GM23338 (cell line): ENCODE measurements around the gene DPF3. TPM values are rescaled to one million over a fixed set of nuclear protein-coding genes. Genes with fewer than 3 reads are reported as not detected.

Experiments
- ATAC-seq: fragments of 200-7000 bp; cut with Tn5 transposase; 3 replicates; pipeline ENCODE4 v1.9.1; 2020
- DNase-seq: peaks from one replicate; pipeline ENCODE4 v3.0.0-alpha.2; 2015; ENCODE audit warnings: low spot score
- H2AFZ ChIP-seq: fragments of 200-600 bp; sonication (generic); 2 replicates; pipeline ENCODE4 v1.8.0; 2016; ENCODE audit warnings: antibody characterized with exemption, mild to moderate bottlenecking, moderate library complexity
- H3F3A ChIP-seq: fragments of 200-600 bp; sonication (generic); replicated peaks from 2 replicates; pipeline ENCODE4 v1.8.0; 2017; ENCODE audit warnings: antibody characterized with exemption, mixed run types, low read depth
- H3K27ac ChIP-seq: fragments of 200-600 bp; sonication (generic); 2 replicates; pipeline ENCODE4 v1.6.1; 2016; ENCODE audit warnings: low read depth
- H3K27me3 ChIP-seq: fragments of 200-600 bp; sonication (generic); 2 replicates; pipeline ENCODE4 v1.8.0; 2016; ENCODE audit warnings: mild to moderate bottlenecking, mixed run types, moderate library complexity; ENCODE audit not compliant: insufficient read depth
- H3K36me3 ChIP-seq: fragments of 200-600 bp; sonication (generic); 2 replicates; pipeline ENCODE4 v1.8.0; 2016; ENCODE audit warnings: mild to moderate bottlenecking; ENCODE audit not compliant: insufficient read depth
- H3K4me1 ChIP-seq: fragments of 200-600 bp; sonication (generic); 2 replicates; pipeline ENCODE4 v1.8.0; 2016; ENCODE audit warnings: mild to moderate bottlenecking, moderate library complexity; ENCODE audit not compliant: insufficient read depth
- H3K4me2 ChIP-seq: fragments of 200-600 bp; sonication (generic); 2 replicates; pipeline ENCODE4 v1.7.1; 2017; ENCODE audit warnings: mixed run types
- H3K4me3 ChIP-seq: fragments of 200-600 bp; sonication (generic); 2 replicates; pipeline ENCODE4 v1.6.1; 2016; ENCODE audit warnings: mixed run types
- H3K79me2 ChIP-seq: fragments of 200-600 bp; sonication (generic); replicated peaks from 2 replicates; pipeline ENCODE4 v1.8.0; 2017; ENCODE audit warnings: mild to moderate bottlenecking; ENCODE audit not compliant: insufficient read depth
- H3K9me2 ChIP-seq: fragments of 200-600 bp; sonication (generic); 2 replicates; pipeline ENCODE4 v1.8.0; 2017; ENCODE audit not compliant: insufficient read depth
- H4K20me1 ChIP-seq: fragments of 200-600 bp; sonication (generic); replicated peaks from 2 replicates; pipeline ENCODE4 v1.8.0; 2017; ENCODE audit warnings: mild to moderate bottlenecking; ENCODE audit not compliant: insufficient read depth
- H3K27ac Mint-ChIP-seq: 2 replicates; pipeline ENCODE4 v1.8.0; 2020; ENCODE audit warnings: inconsistent platforms, mild to moderate bottlenecking, moderate library complexity, mixed read lengths
- H3K27me3 Mint-ChIP-seq: 3 replicates; pipeline ENCODE4 v1.8.0; 2022; ENCODE audit warnings: low read depth, mild to moderate bottlenecking, moderate library complexity, mixed read lengths, inconsistent platforms; ENCODE audit not compliant: insufficient read depth, poor library complexity
- H3K36me3 Mint-ChIP-seq: 3 replicates; pipeline ENCODE4 v1.8.0; 2021; ENCODE audit warnings: low read depth, mild to moderate bottlenecking, inconsistent platforms, moderate library complexity, mixed read lengths
- H3K4me1 Mint-ChIP-seq: 3 replicates; pipeline ENCODE4 v1.8.0; 2020; ENCODE audit warnings: mild to moderate bottlenecking, inconsistent platforms, mixed read lengths
- H3K4me3 Mint-ChIP-seq: 3 replicates; pipeline ENCODE4 v1.8.0; 2021; ENCODE audit warnings: moderate library complexity, mild to moderate bottlenecking, inconsistent platforms, mixed read lengths
- H3K9me3 Mint-ChIP-seq: 3 replicates; pipeline ENCODE4 v1.8.0; 2020; ENCODE audit warnings: moderate library complexity, mild to moderate bottlenecking, inconsistent platforms, mixed read lengths
- CREB1 ChIP-seq: fragments of 250-450 bp; sonication (Bioruptor Pico); IDR thresholded peaks from 2 replicates; pipeline ENCODE4 v1.5.0; 2020; ENCODE audit warnings: low read depth, mild to moderate bottlenecking, moderate library complexity
- ETS1 ChIP-seq: IDR thresholded peaks from 2 replicates; pipeline ENCODE4 v1.6.1; 2016; ENCODE audit warnings: antibody characterized with exemption
- EZH2 ChIP-seq: fragments of 200-600 bp; sonication (generic); IDR thresholded peaks from one replicate; pipeline ENCODE4 v1.8.0; 2017; ENCODE audit warnings: antibody characterized with exemption, mild to moderate bottlenecking, low read depth; ENCODE audit not compliant: unreplicated experiment
- EZH2phosphoT487 ChIP-seq: fragments of 200-600 bp; sonication (generic); IDR thresholded peaks from one replicate; pipeline ENCODE4 v1.8.1; 2018; ENCODE audit warnings: antibody characterized with exemption; ENCODE audit not compliant: unreplicated experiment
- JUNB ChIP-seq: IDR thresholded peaks from one replicate; pipeline ENCODE4 v1.6.1; 2016; ENCODE audit warnings: antibody characterized with exemption; ENCODE audit not compliant: unreplicated experiment
- POLR2AphosphoS5 ChIP-seq: IDR thresholded peaks from 2 replicates; pipeline ENCODE4 v1.6.1; 2016; ENCODE audit warnings: antibody characterized with exemption, low read depth
- REST ChIP-seq: IDR thresholded peaks from one replicate; pipeline ENCODE4 v1.6.1; 2018; ENCODE audit warnings: antibody characterized with exemption; ENCODE audit not compliant: unreplicated experiment
- ZNF114 ChIP-seq: fragments of 250-450 bp; sonication (Bioruptor Pico); IDR thresholded peaks from 2 replicates; pipeline ENCODE4 v1.5.0; 2020; ENCODE audit warnings: mild to moderate bottlenecking, moderate library complexity
- ZNF462 ChIP-seq: fragments of 250-450 bp; sonication (Bioruptor Pico); IDR thresholded peaks from 2 replicates; pipeline ENCODE4 v1.5.0; 2020; ENCODE audit warnings: mild to moderate bottlenecking, moderate library complexity
- polyA plus RNA-seq: library from polyadenylated mRNA; unstranded; fragments of >200 nt; fragmentation: Nextera tagmentation; extraction: Ambion mirVana; gene quantifications from 2 replicates; pipeline ENCODE4 v1.2.1, GENCODE V29; 2016
- total RNA-seq: library from RNA; depleted of rRNA; stranded (reverse); fragments of >200 nt; shearing (Covaris generic); gene quantifications from 2 replicates; pipeline ENCODE4 v1.2.3, GENCODE V29; 2014

Gene DPF3
- total and polyA plus RNA-seq, 2 experiments from 2014 or later, result 0.18 to 1.0 TPM

- no peak overlapping the region for H3K4me3 Mint-ChIP-seq
- peaks cover 46% of the 10 kb centered on the region for H3K27me3 ChIP-seq
- H3K27ac ChIP-seq, result no peak overlapping the region
- peaks cover 26% of the 10 kb centered on the region for H3K4me1 Mint-ChIP-seq
- no peak overlapping the region for H2AFZ ChIP-seq
- peaks cover 6% of the 10 kb centered on the region; the same call in 1 of the 2 replicates for H3K4me1 ChIP-seq
- peaks cover 8% of the 10 kb centered on the region; the same call in 2 of the 3 replicates for H3K9me3 Mint-ChIP-seq
- peaks cover 4% of the 10 kb centered on the region for H3K36me3 Mint-ChIP-seq
- peaks cover 20% of the 10 kb centered on the region for H3K9me2 ChIP-seq
- H3F3A ChIP-seq, result no peaks in the 10 kb centered on the region
- no peak for TF ChIP-seq ZNF114 (CRISPR knock-in tag)
- TF ChIP-seq ETS1, result no peak
- no peak for TF ChIP-seq REST
- no peaks in the 10 kb centered on the region for H3K79me2 ChIP-seq
- no peak overlapping the region for H3K4me2 ChIP-seq
- peaks cover 55% of the 10 kb centered on the region for H3K27me3 Mint-ChIP-seq
- DNase-seq (no peak), ATAC-seq (no peak)
- no peak overlapping the region for H3K4me3 ChIP-seq
- H3K27ac Mint-ChIP-seq, result no peak overlapping the region
- no peaks in the 10 kb centered on the region for H4K20me1 ChIP-seq
- no peaks in the 10 kb centered on the region for H3K36me3 ChIP-seq
Observed at GRCh38 chr14:72801836-72802587, 91.9 kb downstream of the DPF3 start.

- no peaks in the 10 kb centered on the region for H3K79me2 ChIP-seq
- no peak overlapping the region for H3K4me2 ChIP-seq
- Mint-ChIP-seq H3K36me3 (peaks cover 4% of the 10 kb centered on the region), H3K27me3 (peaks cover 56% of the 10 kb centered on the region), H3K27ac (no peak overlapping the region), H3K4me1 (peaks cover 31% of the 10 kb centered on the region), H3K9me3 (peaks cover 8% of the 10 kb centered on the region; the same call in 2 of the 3 replicates), H3K4me3 (no peak overlapping the region)
- H3K4me3 ChIP-seq, result no peak overlapping the region
- peaks cover 39% of the 10 kb centered on the region for H3K27me3 ChIP-seq
- peaks cover 11% of the 10 kb centered on the region for H3K4me1 ChIP-seq
- no peaks in the 10 kb centered on the region for H3F3A ChIP-seq
- peaks cover 20% of the 10 kb centered on the region for H3K9me2 ChIP-seq
- H4K20me1 ChIP-seq, result no peaks in the 10 kb centered on the region
- ATAC-seq (no peak), DNase-seq (no peak)
- no peaks in the 10 kb centered on the region for H3K36me3 ChIP-seq
- H3K27ac ChIP-seq, result no peak overlapping the region
- H2AFZ ChIP-seq, result no peak overlapping the region
- TF ChIP-seq ZNF462 (CRISPR knock-in tag) (no peak), POLR2AphosphoS5 (no peak), CREB1 (CRISPR knock-in tag) (no peak), EZH2 (no peak), EZH2phosphoT487 (no peak), ZNF114 (CRISPR knock-in tag) (no peak), JUNB (no peak)
Observed at GRCh38 chr14:72801381-72801812, 92.5 kb downstream of the DPF3 start.
